Activated naive CD8-positive, alpha-beta T cell treated with anti-CD3 and anti-CD28 coated beads for 36 hours (primary cell): Measurements from ENCODE around the gene FOXC1. TPM values are rescaled to one million over a fixed set of nuclear protein-coding genes. Genes with fewer than 3 reads are reported as not detected.

Experiments used
- DNase-seq: peaks from one replicate; pipeline ENCODE4 v3.0.0; 2021
- H3K27ac Mint-ChIP-seq: one replicate; pipeline ENCODE4 v1.8.0; 2022; ENCODE audit warnings: mild to moderate bottlenecking, moderate library complexity, mixed read lengths
- H3K27me3 Mint-ChIP-seq: one replicate; pipeline ENCODE4 v1.8.0; 2022; ENCODE audit warnings: mild to moderate bottlenecking, mixed read lengths
- H3K36me3 Mint-ChIP-seq: one replicate; pipeline ENCODE4 v1.8.0; 2021; ENCODE audit warnings: mild to moderate bottlenecking, mixed read lengths
- H3K4me1 Mint-ChIP-seq: one replicate; pipeline ENCODE4 v1.8.0; 2021; ENCODE audit warnings: mixed read lengths
- H3K4me3 Mint-ChIP-seq: one replicate; pipeline ENCODE4 v1.8.0; 2022; ENCODE audit warnings: mild to moderate bottlenecking, moderate library complexity, mixed read lengths
- H3K9me3 Mint-ChIP-seq: one replicate; pipeline ENCODE4 v1.8.0; 2022; ENCODE audit warnings: mixed read lengths
- total RNA-seq, 2 experiments: library from RNA; stranded (reverse); gene quantifications; one replicate each; pipeline ENCODE4 v1.2.3, GENCODE V29; 2021

The FOXC1 gene
- total RNA-seq, 2 experiments from 2014 or later = not detected

GRCh38 chr6:1601158-1602048, 8.3 kb upstream of the FOXC1 start:
- Mint-ChIP-seq H3K36me3 (no peaks in the 10 kb centered on the region), H3K27ac (no peak overlapping the region), H3K4me3 (no peak overlapping the region), H3K4me1 (peaks cover 13% of the 10 kb centered on the region), H3K27me3 (peaks cover 86% of the 10 kb centered on the region), H3K9me3 (no peaks in the 10 kb centered on the region)
- DNase-seq = no peak

GRCh38 chr6:1602049-1602713, 7.5 kb upstream of the FOXC1 start:
- DNase-seq = no peak
- Mint-ChIP-seq H3K4me1 (peaks cover 20% of the 10 kb centered on the region), H3K9me3 (no peaks in the 10 kb centered on the region), H3K27me3 (peaks cover 86% of the 10 kb centered on the region), H3K4me3 (no peak overlapping the region), H3K27ac (no peak overlapping the region), H3K36me3 (no peaks in the 10 kb centered on the region)

GRCh38 chr6:1603708-1604107, 6.0 kb upstream of the FOXC1 start:
- Mint-ChIP-seq H3K36me3 (no peaks in the 10 kb centered on the region), H3K4me3 (no peak overlapping the region), H3K27me3 (peaks cover 86% of the 10 kb centered on the region), H3K9me3 (no peaks in the 10 kb centered on the region), H3K27ac (no peak overlapping the region), H3K4me1 (peaks cover 33% of the 10 kb centered on the region)
- DNase-seq = no peak

- no peak overlapping the region for H3K27ac Mint-ChIP-seq
- H3K4me3 Mint-ChIP-seq = no peak overlapping the region
- peaks cover 33% of the 10 kb centered on the region for H3K4me1 Mint-ChIP-seq
- H3K36me3 Mint-ChIP-seq = no peaks in the 10 kb centered on the region
- H3K9me3 Mint-ChIP-seq = no peaks in the 10 kb centered on the region
- H3K27me3 Mint-ChIP-seq = peaks cover 88% of the 10 kb centered on the region
- DNase-seq = peak; percentile 78
Observed at GRCh38 chr6:1604158-1605003, 5.3 kb upstream of the FOXC1 start.

GRCh38 chr6:1605004-1605892, 4.5 kb upstream of the FOXC1 start:
- Mint-ChIP-seq H3K4me3 (no peak overlapping the region), H3K9me3 (no peaks in the 10 kb centered on the region), H3K36me3 (no peaks in the 10 kb centered on the region), H3K27me3 (peaks cover 79% of the 10 kb centered on the region), H3K4me1 (peaks cover 33% of the 10 kb centered on the region), H3K27ac (no peak overlapping the region)
- no peak for DNase-seq

- Mint-ChIP-seq H3K4me3 (no peak overlapping the region), H3K4me1 (peaks cover 35% of the 10 kb centered on the region), H3K9me3 (no peaks in the 10 kb centered on the region), H3K27me3 (peaks cover 75% of the 10 kb centered on the region), H3K36me3 (no peaks in the 10 kb centered on the region), H3K27ac (no peak overlapping the region)
- no peak for DNase-seq
Observed at GRCh38 chr6:1605893-1606779, 3.6 kb upstream of the FOXC1 start.

- Mint-ChIP-seq H3K9me3 (no peaks in the 10 kb centered on the region), H3K4me3 (peak overlapping the region; percentile 54), H3K27ac (no peak overlapping the region), H3K27me3 (peaks cover 72% of the 10 kb centered on the region), H3K4me1 (peaks cover 35% of the 10 kb centered on the region), H3K36me3 (no peaks in the 10 kb centered on the region)
- no peak for DNase-seq
Observed at GRCh38 chr6:1606780-1607515, 2.8 kb upstream of the FOXC1 start.

GRCh38 chr6:1607516-1608221, 2.0 kb upstream of the FOXC1 start:
- Mint-ChIP-seq H3K36me3 (no peaks in the 10 kb centered on the region), H3K9me3 (no peaks in the 10 kb centered on the region), H3K27ac (no peak overlapping the region), H3K27me3 (peaks cover 72% of the 10 kb centered on the region), H3K4me1 (peaks cover 40% of the 10 kb centered on the region), H3K4me3 (peak overlapping the region; percentile 54)
- no peak for DNase-seq

GRCh38 chr6:1608222-1609040, 1.3 kb upstream of the FOXC1 start:
- no peaks in the 10 kb centered on the region for H3K9me3 Mint-ChIP-seq
- H3K4me3 Mint-ChIP-seq = peak overlapping the region; percentile 54
- no peak for DNase-seq
- no peaks in the 10 kb centered on the region for H3K36me3 Mint-ChIP-seq
- H3K4me1 Mint-ChIP-seq = peaks cover 40% of the 10 kb centered on the region
- no peak overlapping the region for H3K27ac Mint-ChIP-seq
- H3K27me3 Mint-ChIP-seq = peaks cover 72% of the 10 kb centered on the region

- peaks cover 71% of the 10 kb centered on the region for H3K27me3 Mint-ChIP-seq
Observed at GRCh38 chr6:1609041-1609647, 571 bp upstream of the FOXC1 start.

GRCh38 chr6:1610497-1611321, 994 bp downstream of the FOXC1 start:
- no peaks in the 10 kb centered on the region for H3K36me3 Mint-ChIP-seq
- no peaks in the 10 kb centered on the region for H3K9me3 Mint-ChIP-seq
- H3K27ac Mint-ChIP-seq = peak overlapping the region; percentile 59
- DNase-seq = no peak
- H3K4me3 Mint-ChIP-seq = peak overlapping the region; percentile 61
- peaks cover 66% of the 10 kb centered on the region for H3K27me3 Mint-ChIP-seq
- H3K4me1 Mint-ChIP-seq = peaks cover 37% of the 10 kb centered on the region

More at GRCh38 chr6:1609041-1609647, 571 bp upstream of the FOXC1 start:
- Mint-ChIP-seq H3K4me3 (peak overlapping the region; percentile 70), H3K4me1 (peaks cover 41% of the 10 kb centered on the region), H3K9me3 (no peaks in the 10 kb centered on the region), H3K36me3 (no peaks in the 10 kb centered on the region), H3K27ac (no peak overlapping the region)
- no peak for DNase-seq
